ENCODE results near the gene GLYATL3. TPM values are rescaled to one million over a fixed set of nuclear protein-coding genes. Genes with fewer than 3 reads are reported as not detected.

GLYATL3 gene
- polyA plus RNA-seq, 1 of the 3 experiments (the other 2 are of a cell fraction) = not detected

DNA sequence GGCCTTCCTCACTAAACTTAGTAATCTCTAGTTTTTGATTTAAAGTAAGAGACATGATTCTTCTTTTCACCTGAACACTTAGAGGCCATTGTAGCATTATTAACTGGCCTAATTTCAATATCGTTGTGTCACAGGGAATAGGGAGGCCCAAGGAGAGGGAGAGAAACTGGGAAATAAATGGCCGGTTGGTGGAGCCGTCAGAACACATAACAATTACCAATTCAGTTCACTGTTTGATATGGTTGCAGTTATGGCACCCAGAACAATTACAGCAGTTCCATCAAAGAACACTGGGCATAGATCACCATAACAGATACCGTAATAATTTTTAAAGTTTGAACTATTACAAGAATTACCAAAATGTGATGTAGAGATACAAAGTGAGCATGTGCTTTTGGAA, 9.1 kb upstream of the GLYATL3 start:
- no peak for DNase-seq
- Histone ChIP-seq H3K4me1 (ENCODE audit: control insufficient read depth in 1 of 2, insufficient read depth in 2 of 2, low read depth in 1 of 2, low read length in 1 of 2) (no peaks in the 10 kb centered on the region), H2AFZ (ENCODE audit: low read depth) (no peak overlapping the region), H3K9me3 (no peaks in the 10 kb centered on the region), H3K4me2 (no peak overlapping the region), H3K27me3 (ENCODE audit: insufficient read depth) (no peaks in the 10 kb centered on the region), H3K79me2 (ENCODE audit: insufficient read depth) (no peaks in the 10 kb centered on the region), H3F3A (replicated peaks; ENCODE audit: insufficient read depth) (no peaks in the 10 kb centered on the region), H3K9ac (no peak overlapping the region), H3K27ac (ENCODE audit: low read depth in 2 of 2, low read length in 1 of 2) (no peak overlapping the region), H3K9me2 (no peaks in the 10 kb centered on the region), H3K4me3 (ENCODE audit: low read depth in 2 of 2, low read length in 1 of 2) (no peak overlapping the region), H3K36me3 (replicated peaks in 1 of 2; ENCODE audit: control insufficient read depth in 1 of 2, insufficient read depth in 2 of 2, low read length in 1 of 2) (peaks cover 9 to 32% of the 10 kb centered on the region in 2 experiments), H4K20me1 (ENCODE audit: insufficient read depth) (no peaks in the 10 kb centered on the region)
- CTCF ChIA-PET = no interaction called here
- TF ChIP-seq, protein P1, sequence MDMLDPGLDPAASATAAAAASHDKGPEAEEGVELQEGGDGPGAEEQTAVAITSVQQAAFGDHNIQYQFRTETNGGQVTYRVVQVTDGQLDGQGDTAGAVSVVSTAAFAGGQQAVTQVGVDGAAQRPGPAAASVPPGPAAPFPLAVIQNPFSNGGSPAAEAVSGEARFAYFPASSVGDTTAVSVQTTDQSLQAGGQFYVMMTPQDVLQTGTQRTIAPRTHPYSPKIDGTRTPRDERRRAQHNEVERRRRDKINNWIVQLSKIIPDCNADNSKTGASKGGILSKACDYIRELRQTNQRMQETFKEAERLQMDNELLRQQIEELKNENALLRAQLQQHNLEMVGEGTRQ (IDR thresholded peaks at IDR 0.05; ENCODE audit: borderline replicate concordance, low read depth, low read length) = no peak
- TF ChIP-seq GABPA (IDR thresholded peaks at IDR 0.05; ENCODE audit: low read depth) (no peak), MXI1 (IDR thresholded peaks at IDR 0.05; ENCODE audit: low read depth, low read length) (no peak), CHD2 (IDR thresholded peaks at IDR 0.05; ENCODE audit: low read length, partially characterized antibody) (no peak), GATA2 (CRISPR knock-in tag; IDR thresholded peaks at IDR 0.05) (no peak)
- WGBS (ENCODE audit: low lambda C conversion rate) = 91% methylated on average over 4 of the region's 4 CpGs
- POLR2A ChIA-PET = no interaction called here

DNA sequence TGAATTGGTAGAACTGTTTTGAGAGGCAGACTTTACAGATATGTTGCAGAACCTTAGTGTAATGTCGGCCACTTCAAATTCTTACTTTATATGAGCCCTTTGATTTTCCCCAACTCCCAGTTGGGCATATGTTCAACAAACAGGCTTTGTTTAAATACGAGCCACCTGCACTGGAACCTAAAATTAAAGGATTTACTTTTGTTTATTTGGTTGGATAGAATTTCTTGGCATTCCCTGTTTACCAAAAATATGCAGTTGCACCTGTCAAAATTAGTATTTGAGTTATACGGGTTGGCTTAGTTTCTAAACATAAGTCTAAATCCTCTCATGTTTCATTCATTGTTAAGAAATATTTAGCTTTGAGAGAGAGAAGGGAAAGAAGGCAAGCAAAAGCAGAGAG, 2.4 kb upstream of the GLYATL3 start:
- no peak overlapping the region for H3K9ac ChIP-seq
- TF ChIP-seq SIN3A (IDR thresholded peaks at IDR 0.05; ENCODE audit: borderline replicate concordance, low read depth, low read length) (no peak), EZH2phosphoT487 (IDR thresholded peaks at IDR 0.05; ENCODE audit: borderline replicate concordance, low read depth) (no peak), EP300 (IDR thresholded peaks at IDR 0.05; ENCODE audit: borderline replicate concordance in 1 of 2, low read depth in 1 of 2, low read length in 1 of 2) (no peak), ELF1 (IDR thresholded peaks at IDR 0.05) (no peak), RAD21 (IDR thresholded peaks at IDR 0.05; ENCODE audit: low read length) (no peak), MXI1 (IDR thresholded peaks at IDR 0.05; ENCODE audit: low read depth, low read length) (no peak)
- TF ChIP-seq, protein P1 (IDR thresholded peaks at IDR 0.05; ENCODE audit: borderline replicate concordance, low read depth, low read length) = no peak
- TF ChIP-seq, protein P2, sequence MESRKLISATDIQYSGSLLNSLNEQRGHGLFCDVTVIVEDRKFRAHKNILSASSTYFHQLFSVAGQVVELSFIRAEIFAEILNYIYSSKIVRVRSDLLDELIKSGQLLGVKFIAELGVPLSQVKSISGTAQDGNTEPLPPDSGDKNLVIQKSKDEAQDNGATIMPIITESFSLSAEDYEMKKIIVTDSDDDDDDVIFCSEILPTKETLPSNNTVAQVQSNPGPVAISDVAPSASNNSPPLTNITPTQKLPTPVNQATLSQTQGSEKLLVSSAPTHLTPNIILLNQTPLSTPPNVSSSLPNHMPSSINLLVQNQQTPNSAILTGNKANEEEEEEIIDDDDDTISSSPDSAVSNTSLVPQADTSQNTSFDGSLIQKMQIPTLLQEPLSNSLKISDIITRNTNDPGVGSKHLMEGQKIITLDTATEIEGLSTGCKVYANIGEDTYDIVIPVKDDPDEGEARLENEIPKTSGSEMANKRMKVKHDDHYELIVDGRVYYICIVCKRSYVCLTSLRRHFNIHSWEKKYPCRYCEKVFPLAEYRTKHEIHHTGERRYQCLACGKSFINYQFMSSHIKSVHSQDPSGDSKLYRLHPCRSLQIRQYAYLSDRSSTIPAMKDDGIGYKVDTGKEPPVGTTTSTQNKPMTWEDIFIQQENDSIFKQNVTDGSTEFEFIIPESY (IDR thresholded peaks at IDR 0.05; ENCODE audit: borderline replicate concordance, low read depth) = no peak
- TF ChIP-seq, protein P3, sequence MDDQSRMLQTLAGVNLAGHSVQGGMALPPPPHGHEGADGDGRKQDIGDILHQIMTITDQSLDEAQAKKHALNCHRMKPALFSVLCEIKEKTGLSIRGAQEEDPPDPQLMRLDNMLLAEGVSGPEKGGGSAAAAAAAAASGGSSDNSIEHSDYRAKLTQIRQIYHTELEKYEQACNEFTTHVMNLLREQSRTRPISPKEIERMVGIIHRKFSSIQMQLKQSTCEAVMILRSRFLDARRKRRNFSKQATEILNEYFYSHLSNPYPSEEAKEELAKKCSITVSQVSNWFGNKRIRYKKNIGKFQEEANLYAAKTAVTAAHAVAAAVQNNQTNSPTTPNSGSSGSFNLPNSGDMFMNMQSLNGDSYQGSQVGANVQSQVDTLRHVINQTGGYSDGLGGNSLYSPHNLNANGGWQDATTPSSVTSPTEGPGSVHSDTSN (IDR thresholded peaks at IDR 0.05) = no peak
- TF ChIP-seq, protein P4, sequence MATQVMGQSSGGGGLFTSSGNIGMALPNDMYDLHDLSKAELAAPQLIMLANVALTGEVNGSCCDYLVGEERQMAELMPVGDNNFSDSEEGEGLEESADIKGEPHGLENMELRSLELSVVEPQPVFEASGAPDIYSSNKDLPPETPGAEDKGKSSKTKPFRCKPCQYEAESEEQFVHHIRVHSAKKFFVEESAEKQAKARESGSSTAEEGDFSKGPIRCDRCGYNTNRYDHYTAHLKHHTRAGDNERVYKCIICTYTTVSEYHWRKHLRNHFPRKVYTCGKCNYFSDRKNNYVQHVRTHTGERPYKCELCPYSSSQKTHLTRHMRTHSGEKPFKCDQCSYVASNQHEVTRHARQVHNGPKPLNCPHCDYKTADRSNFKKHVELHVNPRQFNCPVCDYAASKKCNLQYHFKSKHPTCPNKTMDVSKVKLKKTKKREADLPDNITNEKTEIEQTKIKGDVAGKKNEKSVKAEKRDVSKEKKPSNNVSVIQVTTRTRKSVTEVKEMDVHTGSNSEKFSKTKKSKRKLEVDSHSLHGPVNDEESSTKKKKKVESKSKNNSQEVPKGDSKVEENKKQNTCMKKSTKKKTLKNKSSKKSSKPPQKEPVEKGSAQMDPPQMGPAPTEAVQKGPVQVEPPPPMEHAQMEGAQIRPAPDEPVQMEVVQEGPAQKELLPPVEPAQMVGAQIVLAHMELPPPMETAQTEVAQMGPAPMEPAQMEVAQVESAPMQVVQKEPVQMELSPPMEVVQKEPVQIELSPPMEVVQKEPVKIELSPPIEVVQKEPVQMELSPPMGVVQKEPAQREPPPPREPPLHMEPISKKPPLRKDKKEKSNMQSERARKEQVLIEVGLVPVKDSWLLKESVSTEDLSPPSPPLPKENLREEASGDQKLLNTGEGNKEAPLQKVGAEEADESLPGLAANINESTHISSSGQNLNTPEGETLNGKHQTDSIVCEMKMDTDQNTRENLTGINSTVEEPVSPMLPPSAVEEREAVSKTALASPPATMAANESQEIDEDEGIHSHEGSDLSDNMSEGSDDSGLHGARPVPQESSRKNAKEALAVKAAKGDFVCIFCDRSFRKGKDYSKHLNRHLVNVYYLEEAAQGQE (IDR thresholded peaks at IDR 0.05; ENCODE audit: low read depth, low read length) = no peak
- no peaks in the 10 kb centered on the region for H4K20me1 ChIP-seq (ENCODE audit: insufficient read depth)
- ChIA-PET CTCF (interaction anchor here (0.9 kb wide), 1 partner anchor 38 kb away, joined by 5 read pairs; no protein-coding TSS in a partner anchor), POLR2A (no interaction called here)
- H3K27me3 ChIP-seq (ENCODE audit: insufficient read depth) = no peaks in the 10 kb centered on the region
- 32% methylated on average over 3 of the region's 3 CpGs for WGBS (ENCODE audit: low lambda C conversion rate)
- no peaks in the 10 kb centered on the region for H3K4me1 ChIP-seq (ENCODE audit: control insufficient read depth in 1 of 2, insufficient read depth in 2 of 2, low read depth in 1 of 2, low read length in 1 of 2)
- no peak for DNase-seq
- no peak overlapping the region for H3K4me3 ChIP-seq (ENCODE audit: low read depth in 2 of 2, low read length in 1 of 2)
- H3K9me2 ChIP-seq = no peaks in the 10 kb centered on the region
- H2AFZ ChIP-seq (ENCODE audit: low read depth) = no peak overlapping the region
- no peak overlapping the region for H3K4me2 ChIP-seq
- no peaks in the 10 kb centered on the region for H3K79me2 ChIP-seq (ENCODE audit: insufficient read depth)
- H3K9me3 ChIP-seq = no peaks in the 10 kb centered on the region
- peaks cover 0 to 8% of the 10 kb centered on the region in 2 experiments for H3K36me3 ChIP-seq (replicated peaks in 1 of 2; ENCODE audit: control insufficient read depth in 1 of 2, insufficient read depth in 2 of 2, low read length in 1 of 2)
- H3F3A ChIP-seq (replicated peaks; ENCODE audit: insufficient read depth) = no peaks in the 10 kb centered on the region
- H3K27ac ChIP-seq (ENCODE audit: low read depth in 2 of 2, low read length in 1 of 2) = no peak overlapping the region

Measured in SK-N-SH (cell line).